Measurements from ENCODE around the gene MBNL3. TPM values are rescaled to one million over a fixed set of nuclear protein-coding genes. Genes with fewer than 3 reads are reported as not detected.

The MBNL3 gene
- total RNA-seq, 1 experiment from 2014 or later: 4.0 TPM

DNA sequence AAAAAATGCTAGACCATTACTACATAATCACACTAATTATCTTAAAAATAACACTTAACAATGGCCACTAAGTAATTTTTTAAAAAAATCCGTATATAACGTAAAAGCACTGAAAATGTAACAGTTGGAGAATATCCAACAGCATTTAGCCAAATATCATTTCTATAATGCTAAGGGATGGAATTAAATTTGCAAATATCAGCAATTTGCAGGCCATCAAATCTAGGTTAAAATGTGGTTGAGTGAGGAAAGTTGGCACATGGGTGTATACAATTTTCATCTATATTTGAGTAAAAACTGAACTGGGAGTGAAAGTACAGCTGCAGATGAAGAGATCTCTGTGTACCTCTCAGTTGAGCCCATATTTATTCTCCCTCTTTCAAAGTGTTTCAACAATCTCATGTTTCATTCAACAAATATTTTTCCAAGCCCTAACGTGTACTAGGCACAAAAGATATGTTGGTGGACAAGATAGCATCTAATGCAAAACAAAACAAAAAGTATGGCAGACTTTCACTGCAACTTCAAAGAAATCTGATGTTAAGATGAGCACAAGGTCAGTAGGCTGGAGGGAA lies 63.0 kb downstream of the MBNL3 start (continued):
- TF ChIP-seq, protein P1, sequence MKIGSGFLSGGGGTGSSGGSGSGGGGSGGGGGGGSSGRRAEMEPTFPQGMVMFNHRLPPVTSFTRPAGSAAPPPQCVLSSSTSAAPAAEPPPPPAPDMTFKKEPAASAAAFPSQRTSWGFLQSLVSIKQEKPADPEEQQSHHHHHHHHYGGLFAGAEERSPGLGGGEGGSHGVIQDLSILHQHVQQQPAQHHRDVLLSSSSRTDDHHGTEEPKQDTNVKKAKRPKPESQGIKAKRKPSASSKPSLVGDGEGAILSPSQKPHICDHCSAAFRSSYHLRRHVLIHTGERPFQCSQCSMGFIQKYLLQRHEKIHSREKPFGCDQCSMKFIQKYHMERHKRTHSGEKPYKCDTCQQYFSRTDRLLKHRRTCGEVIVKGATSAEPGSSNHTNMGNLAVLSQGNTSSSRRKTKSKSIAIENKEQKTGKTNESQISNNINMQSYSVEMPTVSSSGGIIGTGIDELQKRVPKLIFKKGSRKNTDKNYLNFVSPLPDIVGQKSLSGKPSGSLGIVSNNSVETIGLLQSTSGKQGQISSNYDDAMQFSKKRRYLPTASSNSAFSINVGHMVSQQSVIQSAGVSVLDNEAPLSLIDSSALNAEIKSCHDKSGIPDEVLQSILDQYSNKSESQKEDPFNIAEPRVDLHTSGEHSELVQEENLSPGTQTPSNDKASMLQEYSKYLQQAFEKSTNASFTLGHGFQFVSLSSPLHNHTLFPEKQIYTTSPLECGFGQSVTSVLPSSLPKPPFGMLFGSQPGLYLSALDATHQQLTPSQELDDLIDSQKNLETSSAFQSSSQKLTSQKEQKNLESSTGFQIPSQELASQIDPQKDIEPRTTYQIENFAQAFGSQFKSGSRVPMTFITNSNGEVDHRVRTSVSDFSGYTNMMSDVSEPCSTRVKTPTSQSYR (CRISPR knock-in tag; IDR thresholded peaks at IDR 0.05): no peak
- TF ChIP-seq, protein P2, sequence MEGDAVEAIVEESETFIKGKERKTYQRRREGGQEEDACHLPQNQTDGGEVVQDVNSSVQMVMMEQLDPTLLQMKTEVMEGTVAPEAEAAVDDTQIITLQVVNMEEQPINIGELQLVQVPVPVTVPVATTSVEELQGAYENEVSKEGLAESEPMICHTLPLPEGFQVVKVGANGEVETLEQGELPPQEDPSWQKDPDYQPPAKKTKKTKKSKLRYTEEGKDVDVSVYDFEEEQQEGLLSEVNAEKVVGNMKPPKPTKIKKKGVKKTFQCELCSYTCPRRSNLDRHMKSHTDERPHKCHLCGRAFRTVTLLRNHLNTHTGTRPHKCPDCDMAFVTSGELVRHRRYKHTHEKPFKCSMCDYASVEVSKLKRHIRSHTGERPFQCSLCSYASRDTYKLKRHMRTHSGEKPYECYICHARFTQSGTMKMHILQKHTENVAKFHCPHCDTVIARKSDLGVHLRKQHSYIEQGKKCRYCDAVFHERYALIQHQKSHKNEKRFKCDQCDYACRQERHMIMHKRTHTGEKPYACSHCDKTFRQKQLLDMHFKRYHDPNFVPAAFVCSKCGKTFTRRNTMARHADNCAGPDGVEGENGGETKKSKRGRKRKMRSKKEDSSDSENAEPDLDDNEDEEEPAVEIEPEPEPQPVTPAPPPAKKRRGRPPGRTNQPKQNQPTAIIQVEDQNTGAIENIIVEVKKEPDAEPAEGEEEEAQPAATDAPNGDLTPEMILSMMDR (IDR thresholded peaks at IDR 0.05): no peak
- TF ChIP-seq, protein P3, sequence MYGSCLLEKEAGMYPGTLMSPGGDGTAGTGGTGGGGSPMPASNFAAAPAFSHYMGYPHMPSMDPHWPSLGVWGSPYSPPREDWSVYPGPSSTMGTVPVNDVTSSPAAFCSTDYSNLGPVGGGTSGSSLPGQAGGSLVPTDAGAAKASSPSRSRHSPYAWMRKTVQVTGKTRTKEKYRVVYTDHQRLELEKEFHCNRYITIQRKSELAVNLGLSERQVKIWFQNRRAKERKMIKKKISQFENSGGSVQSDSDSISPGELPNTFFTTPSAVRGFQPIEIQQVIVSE (CRISPR knock-in tag; IDR thresholded peaks at IDR 0.05; ENCODE audit: borderline replicate concordance): no peak
- TF ChIP-seq, protein P4, sequence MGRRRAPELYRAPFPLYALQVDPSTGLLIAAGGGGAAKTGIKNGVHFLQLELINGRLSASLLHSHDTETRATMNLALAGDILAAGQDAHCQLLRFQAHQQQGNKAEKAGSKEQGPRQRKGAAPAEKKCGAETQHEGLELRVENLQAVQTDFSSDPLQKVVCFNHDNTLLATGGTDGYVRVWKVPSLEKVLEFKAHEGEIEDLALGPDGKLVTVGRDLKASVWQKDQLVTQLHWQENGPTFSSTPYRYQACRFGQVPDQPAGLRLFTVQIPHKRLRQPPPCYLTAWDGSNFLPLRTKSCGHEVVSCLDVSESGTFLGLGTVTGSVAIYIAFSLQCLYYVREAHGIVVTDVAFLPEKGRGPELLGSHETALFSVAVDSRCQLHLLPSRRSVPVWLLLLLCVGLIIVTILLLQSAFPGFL (CRISPR knock-in tag; IDR thresholded peaks at IDR 0.05; ENCODE audit: borderline replicate concordance): no peak
- TF ChIP-seq ZNF121 (CRISPR knock-in tag; IDR thresholded peaks at IDR 0.05): no peak
- TF ChIP-seq, protein P5, sequence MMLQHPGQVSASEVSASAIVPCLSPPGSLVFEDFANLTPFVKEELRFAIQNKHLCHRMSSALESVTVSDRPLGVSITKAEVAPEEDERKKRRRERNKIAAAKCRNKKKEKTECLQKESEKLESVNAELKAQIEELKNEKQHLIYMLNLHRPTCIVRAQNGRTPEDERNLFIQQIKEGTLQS (CRISPR knock-in tag; conservative IDR thresholded peaks at IDR 0.05): no peak
- TF ChIP-seq NFE2L1 (CRISPR knock-in tag; IDR thresholded peaks at IDR 0.05): no peak

DNA sequence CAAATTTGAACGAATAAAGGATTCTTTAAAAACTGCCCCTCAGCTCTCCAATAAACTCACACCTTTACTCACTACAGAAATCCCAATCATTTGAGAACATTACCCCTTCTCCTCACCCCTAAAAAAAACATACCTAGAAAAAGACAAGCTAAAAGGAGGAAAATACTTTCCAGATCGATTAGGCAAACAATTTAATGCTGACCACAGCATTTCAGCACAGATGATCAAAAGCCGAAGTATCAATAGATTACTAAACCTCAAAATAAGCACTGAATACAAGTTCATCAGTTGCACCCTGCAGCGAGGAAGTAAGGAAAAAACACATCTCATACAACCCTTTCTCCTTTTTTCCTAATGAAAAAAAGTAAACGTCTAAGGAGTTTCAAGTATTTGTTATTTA lies 65.5 kb downstream of the MBNL3 start:
- ChIA-PET POLR2A (no interaction called here), CTCF (interaction anchor here (2.6 kb wide), 1 partner anchor 10 kb away, joined by 10 read pairs; no protein-coding TSS in a partner anchor)
- ATAC-seq (no peak), DNase-seq (ENCODE audit: low spot score) (no peak)
- TF ChIP-seq, protein P6, sequence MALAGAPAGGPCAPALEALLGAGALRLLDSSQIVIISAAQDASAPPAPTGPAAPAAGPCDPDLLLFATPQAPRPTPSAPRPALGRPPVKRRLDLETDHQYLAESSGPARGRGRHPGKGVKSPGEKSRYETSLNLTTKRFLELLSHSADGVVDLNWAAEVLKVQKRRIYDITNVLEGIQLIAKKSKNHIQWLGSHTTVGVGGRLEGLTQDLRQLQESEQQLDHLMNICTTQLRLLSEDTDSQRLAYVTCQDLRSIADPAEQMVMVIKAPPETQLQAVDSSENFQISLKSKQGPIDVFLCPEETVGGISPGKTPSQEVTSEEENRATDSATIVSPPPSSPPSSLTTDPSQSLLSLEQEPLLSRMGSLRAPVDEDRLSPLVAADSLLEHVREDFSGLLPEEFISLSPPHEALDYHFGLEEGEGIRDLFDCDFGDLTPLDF (CRISPR knock-in tag; IDR thresholded peaks at IDR 0.05): no peak
- no peak for TF ChIP-seq ZNF263 (CRISPR knock-in tag; IDR thresholded peaks at IDR 0.05; ENCODE audit: low read depth)
- TF ChIP-seq, protein P7, sequence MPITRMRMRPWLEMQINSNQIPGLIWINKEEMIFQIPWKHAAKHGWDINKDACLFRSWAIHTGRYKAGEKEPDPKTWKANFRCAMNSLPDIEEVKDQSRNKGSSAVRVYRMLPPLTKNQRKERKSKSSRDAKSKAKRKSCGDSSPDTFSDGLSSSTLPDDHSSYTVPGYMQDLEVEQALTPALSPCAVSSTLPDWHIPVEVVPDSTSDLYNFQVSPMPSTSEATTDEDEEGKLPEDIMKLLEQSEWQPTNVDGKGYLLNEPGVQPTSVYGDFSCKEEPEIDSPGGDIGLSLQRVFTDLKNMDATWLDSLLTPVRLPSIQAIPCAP (CRISPR knock-in tag; IDR thresholded peaks at IDR 0.05): no peak
- no peak for TF ChIP-seq SMAD4 (CRISPR knock-in tag; IDR thresholded peaks at IDR 0.05)
- Mint-ChIP-seq H3K4me3 (no peak overlapping the region), H3K27me3 (ENCODE audit: low read depth) (no peaks in the 10 kb centered on the region), H3K27ac (no peak overlapping the region), H3K4me1 (peaks cover 10% of the 10 kb centered on the region), H3K9me3 (no peaks in the 10 kb centered on the region), H3K36me3 (no peaks in the 10 kb centered on the region)

DNA sequence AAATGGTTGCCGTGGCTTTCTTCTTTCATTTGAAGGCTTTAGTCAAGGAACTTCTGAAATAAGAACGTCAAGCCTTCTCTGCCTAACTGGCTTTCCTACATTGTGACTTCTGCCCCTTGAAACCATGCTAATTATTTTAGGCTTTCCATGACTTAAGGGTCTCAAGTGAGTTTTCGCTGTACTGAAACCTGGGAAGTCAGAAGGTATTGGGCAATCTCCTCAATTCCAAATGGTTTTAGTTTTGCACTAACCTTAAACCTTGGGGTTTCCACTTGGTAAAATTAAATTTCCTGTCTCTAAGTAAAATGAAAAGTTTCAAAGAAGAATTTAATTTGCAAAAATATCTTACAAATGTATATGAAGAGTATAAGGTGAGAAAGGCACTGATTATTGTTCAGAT lies 73.8 kb downstream of the MBNL3 start:
- Mint-ChIP-seq H3K9me3 (no peaks in the 10 kb centered on the region), H3K27ac (no peak overlapping the region), H3K4me3 (no peak overlapping the region), H3K36me3 (no peaks in the 10 kb centered on the region), H3K4me1 (peaks cover 48% of the 10 kb centered on the region), H3K27me3 (ENCODE audit: low read depth) (peaks cover 32% of the 10 kb centered on the region)
- CTCF ChIA-PET: no interaction called here
- POLR2A ChIA-PET: no interaction called here
- ATAC-seq: no peak
- DNase-seq (ENCODE audit: low spot score): no peak
- no peak for TF ChIP-seq TCF7 (CRISPR knock-in tag; IDR thresholded peaks at IDR 0.05; ENCODE audit: low read depth)
- TF ChIP-seq GRHL2 (CRISPR knock-in tag; IDR thresholded peaks at IDR 0.05; ENCODE audit: insufficient replicate concordance, severe bottlenecking): no peak
- TF ChIP-seq, protein P8, sequence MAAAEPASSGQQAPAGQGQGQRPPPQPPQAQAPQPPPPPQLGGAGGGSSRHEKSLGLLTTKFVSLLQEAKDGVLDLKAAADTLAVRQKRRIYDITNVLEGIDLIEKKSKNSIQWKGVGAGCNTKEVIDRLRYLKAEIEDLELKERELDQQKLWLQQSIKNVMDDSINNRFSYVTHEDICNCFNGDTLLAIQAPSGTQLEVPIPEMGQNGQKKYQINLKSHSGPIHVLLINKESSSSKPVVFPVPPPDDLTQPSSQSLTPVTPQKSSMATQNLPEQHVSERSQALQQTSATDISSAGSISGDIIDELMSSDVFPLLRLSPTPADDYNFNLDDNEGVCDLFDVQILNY (CRISPR knock-in tag; IDR thresholded peaks at IDR 0.05): no peak
- no peak for TF ChIP-seq ZNF317 (CRISPR knock-in tag; IDR thresholded peaks at IDR 0.05; ENCODE audit: borderline replicate concordance, low read depth)
- TF ChIP-seq ELF4 (CRISPR knock-in tag; IDR thresholded peaks at IDR 0.05; ENCODE audit: low read depth): no peak
- no peak for TF ChIP-seq ATF1 (CRISPR knock-in tag; IDR thresholded peaks at IDR 0.05)
- TF ChIP-seq FOXJ3 (CRISPR knock-in tag; IDR thresholded peaks at IDR 0.05; ENCODE audit: borderline replicate concordance): no peak
- TF ChIP-seq, protein P5 (CRISPR knock-in tag; conservative IDR thresholded peaks at IDR 0.05): no peak
- TF ChIP-seq ZNF671 (CRISPR knock-in tag; IDR thresholded peaks at IDR 0.05): no peak
- TF ChIP-seq, protein P6 (CRISPR knock-in tag; IDR thresholded peaks at IDR 0.05): no peak
- no peak for TF ChIP-seq FOXK1 (CRISPR knock-in tag; IDR thresholded peaks at IDR 0.05)
